Endothelial cell (in vitro differentiated cells): Measurements from ENCODE around the gene ARID1B. TPM values are rescaled to one million over a fixed set of nuclear protein-coding genes. Genes with fewer than 3 reads are reported as not detected.

Experiments used
- DNase-seq: peaks from one replicate; pipeline ENCODE4 v3.0.0; 2021; ENCODE audit warnings: low spot score
- H3K27ac Mint-ChIP-seq: one replicate; pipeline ENCODE4 v1.8.0; 2021; ENCODE audit warnings: mixed read lengths, inconsistent platforms; ENCODE audit not compliant: unreplicated experiment
- H3K27me3 Mint-ChIP-seq: one replicate; pipeline ENCODE4 v1.8.0; 2021; ENCODE audit warnings: mild to moderate bottlenecking, moderate library complexity, mixed read lengths, inconsistent platforms; ENCODE audit not compliant: unreplicated experiment
- H3K36me3 Mint-ChIP-seq: one replicate; pipeline ENCODE4 v1.8.0; 2021; ENCODE audit warnings: mild to moderate bottlenecking, low read depth, mixed read lengths, inconsistent platforms; ENCODE audit not compliant: unreplicated experiment
- H3K4me1 Mint-ChIP-seq: one replicate; pipeline ENCODE4 v1.8.0; 2021; ENCODE audit warnings: mild to moderate bottlenecking, mixed read lengths, inconsistent platforms; ENCODE audit not compliant: unreplicated experiment
- H3K4me3 Mint-ChIP-seq: one replicate; pipeline ENCODE4 v1.8.0; 2021; ENCODE audit warnings: mild to moderate bottlenecking, mixed read lengths, inconsistent platforms; ENCODE audit not compliant: unreplicated experiment
- H3K9me3 Mint-ChIP-seq: one replicate; pipeline ENCODE4 v1.8.0; 2021; ENCODE audit warnings: mixed read lengths, inconsistent platforms; ENCODE audit not compliant: unreplicated experiment
- total RNA-seq: library from RNA; stranded (reverse); fragmentation: NEBNext Ultra II Directional; extraction: Animal tissue kit (Norgen Biotek cat#: 25700); gene quantifications from one replicate; pipeline ENCODE4 v1.2.1, GENCODE V29; 2021; ENCODE audit not compliant: unreplicated experiment
- TF ChIP-seq, protein P1 (sequence below): fragments of 200-600 bp; sonication (generic); IDR thresholded peaks from one replicate; pipeline ENCODE4 v1.5.0; 2021; ENCODE audit warnings: antibody characterized with exemption; ENCODE audit not compliant: unreplicated experiment

The ARID1B gene
- total RNA-seq, 1 donor from 2014 or later: 104 TPM

DNA sequence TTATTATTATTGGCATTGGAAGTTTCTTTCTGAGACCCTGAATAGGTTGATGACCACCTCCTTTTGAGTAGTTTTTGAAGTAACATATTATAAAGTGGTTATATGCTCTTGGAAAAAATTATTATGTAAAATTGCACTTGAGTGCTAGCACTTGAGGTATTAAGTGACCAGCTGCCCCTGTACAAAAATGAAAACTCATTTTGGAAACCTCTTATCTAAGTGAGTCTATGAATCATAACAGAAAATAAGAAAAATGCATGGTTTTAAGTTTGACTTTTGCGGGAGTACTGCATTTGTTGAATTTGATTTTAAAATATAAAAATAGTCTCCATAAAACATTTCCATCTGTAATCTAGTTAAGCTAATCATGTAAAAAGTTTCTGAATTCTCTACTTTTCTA is 297.8 kb downstream of the ARID1B start:
- TF ChIP-seq, protein P1, sequence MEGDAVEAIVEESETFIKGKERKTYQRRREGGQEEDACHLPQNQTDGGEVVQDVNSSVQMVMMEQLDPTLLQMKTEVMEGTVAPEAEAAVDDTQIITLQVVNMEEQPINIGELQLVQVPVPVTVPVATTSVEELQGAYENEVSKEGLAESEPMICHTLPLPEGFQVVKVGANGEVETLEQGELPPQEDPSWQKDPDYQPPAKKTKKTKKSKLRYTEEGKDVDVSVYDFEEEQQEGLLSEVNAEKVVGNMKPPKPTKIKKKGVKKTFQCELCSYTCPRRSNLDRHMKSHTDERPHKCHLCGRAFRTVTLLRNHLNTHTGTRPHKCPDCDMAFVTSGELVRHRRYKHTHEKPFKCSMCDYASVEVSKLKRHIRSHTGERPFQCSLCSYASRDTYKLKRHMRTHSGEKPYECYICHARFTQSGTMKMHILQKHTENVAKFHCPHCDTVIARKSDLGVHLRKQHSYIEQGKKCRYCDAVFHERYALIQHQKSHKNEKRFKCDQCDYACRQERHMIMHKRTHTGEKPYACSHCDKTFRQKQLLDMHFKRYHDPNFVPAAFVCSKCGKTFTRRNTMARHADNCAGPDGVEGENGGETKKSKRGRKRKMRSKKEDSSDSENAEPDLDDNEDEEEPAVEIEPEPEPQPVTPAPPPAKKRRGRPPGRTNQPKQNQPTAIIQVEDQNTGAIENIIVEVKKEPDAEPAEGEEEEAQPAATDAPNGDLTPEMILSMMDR: no peak
- H3K36me3 Mint-ChIP-seq: no peaks in the 10 kb centered on the region
- DNase-seq: no peak
- no peak overlapping the region for H3K27ac Mint-ChIP-seq
- peaks cover 1% of the 10 kb centered on the region for H3K27me3 Mint-ChIP-seq
- no peaks in the 10 kb centered on the region for H3K9me3 Mint-ChIP-seq
- H3K4me3 Mint-ChIP-seq: no peak overlapping the region
- peaks cover 17% of the 10 kb centered on the region for H3K4me1 Mint-ChIP-seq

GRCh38 chr6:157075549-157076450 is 298.6 kb downstream of the ARID1B start:
- no peaks in the 10 kb centered on the region for H3K9me3 Mint-ChIP-seq
- peaks cover 1% of the 10 kb centered on the region for H3K27me3 Mint-ChIP-seq
- no peaks in the 10 kb centered on the region for H3K36me3 Mint-ChIP-seq
- peaks cover 17% of the 10 kb centered on the region for H3K4me1 Mint-ChIP-seq
- DNase-seq: no peak
- peak overlapping the region; percentile 22 for H3K27ac Mint-ChIP-seq
- H3K4me3 Mint-ChIP-seq: no peak overlapping the region
- TF ChIP-seq, protein P1: no peak

GRCh38 chr6:157076451-157076822 is 299.3 kb downstream of the ARID1B start:
- DNase-seq: no peak
- H3K4me3 Mint-ChIP-seq: no peak overlapping the region
- peaks cover 18% of the 10 kb centered on the region for H3K4me1 Mint-ChIP-seq
- H3K36me3 Mint-ChIP-seq: no peaks in the 10 kb centered on the region
- H3K27ac Mint-ChIP-seq: no peak overlapping the region
- no peaks in the 10 kb centered on the region for H3K9me3 Mint-ChIP-seq
- TF ChIP-seq, protein P1: no peak
- peaks cover 1% of the 10 kb centered on the region for H3K27me3 Mint-ChIP-seq

DNA sequence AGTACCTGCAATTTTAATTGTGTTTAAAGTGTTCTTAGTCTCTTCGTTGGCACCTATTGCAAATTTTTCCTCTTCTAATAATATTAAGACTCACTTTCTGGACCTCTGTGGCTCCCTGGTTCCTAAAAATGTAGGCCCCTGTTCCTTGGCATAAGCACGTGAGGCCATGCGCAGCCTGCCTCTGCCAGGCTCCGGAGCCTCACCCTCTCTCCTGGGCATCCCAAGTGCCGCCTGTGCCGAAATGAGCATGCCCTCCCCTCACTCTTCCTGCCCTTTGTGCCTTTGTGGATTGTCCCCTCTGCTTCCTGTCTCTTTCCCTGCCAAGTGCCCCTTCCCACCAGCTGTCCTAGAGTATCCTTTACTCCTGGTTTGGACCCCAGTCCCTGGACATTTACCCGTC is 300.1 kb downstream of the ARID1B start:
- H3K9me3 Mint-ChIP-seq: no peaks in the 10 kb centered on the region
- H3K36me3 Mint-ChIP-seq: no peaks in the 10 kb centered on the region
- H3K27ac Mint-ChIP-seq: peak overlapping the region; percentile 77
- H3K4me1 Mint-ChIP-seq: peaks cover 24% of the 10 kb centered on the region
- TF ChIP-seq, protein P1: no peak
- no peak for DNase-seq
- H3K4me3 Mint-ChIP-seq: peak overlapping the region; percentile 16
- peaks cover 3% of the 10 kb centered on the region for H3K27me3 Mint-ChIP-seq

- no peaks in the 10 kb centered on the region for H3K9me3 Mint-ChIP-seq
- H3K36me3 Mint-ChIP-seq: no peaks in the 10 kb centered on the region
- peaks cover 31% of the 10 kb centered on the region for H3K4me1 Mint-ChIP-seq
- no peak overlapping the region for H3K27ac Mint-ChIP-seq
- H3K4me3 Mint-ChIP-seq: no peak overlapping the region
- no peak for DNase-seq
- TF ChIP-seq, protein P1: no peak
- peaks cover 3% of the 10 kb centered on the region for H3K27me3 Mint-ChIP-seq
Measured at GRCh38 chr6:157078326-157078725, 301.1 kb downstream of the ARID1B start.
